ENCODE results near the gene TCHHL1.

TCHHL1 gene

DNA sequence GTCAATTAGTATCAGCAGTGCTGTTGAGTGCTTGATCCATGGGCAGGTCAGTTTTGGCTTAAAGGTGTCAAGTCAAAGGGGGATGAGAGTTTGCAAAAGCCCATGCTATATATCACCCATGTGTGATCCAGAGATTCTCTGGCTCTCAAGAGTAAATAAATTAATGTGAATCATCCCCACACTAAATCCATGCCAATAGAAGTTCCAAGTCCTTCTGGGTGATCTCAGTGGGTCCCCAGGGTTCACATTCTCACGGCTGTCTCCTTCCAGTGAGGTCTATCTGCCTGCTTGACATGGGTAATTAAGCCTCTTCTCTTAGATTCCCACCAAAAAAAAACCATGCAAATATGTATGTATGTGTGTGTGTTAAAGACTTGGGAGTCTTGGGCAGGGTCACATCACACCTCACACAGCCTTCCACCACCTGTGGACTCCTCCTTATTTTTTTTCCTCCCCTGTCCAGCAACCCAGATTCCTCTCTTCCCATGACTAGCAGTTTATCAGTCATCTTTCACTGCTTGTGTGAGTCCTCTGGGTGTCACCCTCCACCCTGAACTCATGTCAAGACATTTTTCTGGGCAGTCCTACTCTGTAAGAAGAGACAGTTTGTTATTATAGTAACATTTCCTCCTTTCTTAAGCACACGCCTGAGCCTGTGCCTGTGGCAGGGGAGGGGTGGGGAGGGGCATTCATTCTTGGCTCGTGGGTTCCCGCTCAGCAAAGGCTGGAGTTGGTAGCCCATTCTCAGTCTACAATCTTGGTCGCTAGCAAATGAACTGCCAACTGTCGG is 37.8 kb downstream of the TCHHL1 start:
- H3K36me3 ChIP-seq (ENCODE audit: insufficient read depth, low read length): no peaks in the 10 kb centered on the region
- no peak overlapping the region for H3K9ac ChIP-seq (ENCODE audit: low read depth, low read length)
- WGBS: 74% methylated on average over 6 of the region's 6 CpGs
- peaks cover 19% of the 10 kb centered on the region for H3K4me1 ChIP-seq (ENCODE audit: insufficient read depth, low read length)
- no peaks in the 10 kb centered on the region for H3K9me3 ChIP-seq (ENCODE audit: insufficient read depth, low read depth, low read length)
- H3K27me3 ChIP-seq (ENCODE audit: insufficient read depth, low read length): peaks cover 15% of the 10 kb centered on the region
- no peak overlapping the region for H3K27ac ChIP-seq (ENCODE audit: low read depth, low read length)
- no peak overlapping the region for H3K4me3 ChIP-seq (ENCODE audit: low read length)

- H3K4me3 ChIP-seq (ENCODE audit: low read length): no peak overlapping the region
- H3K27me3 ChIP-seq (ENCODE audit: insufficient read depth, low read length): peaks cover 10% of the 10 kb centered on the region
- peaks cover 28% of the 10 kb centered on the region for H3K4me1 ChIP-seq (ENCODE audit: insufficient read depth, low read length)
- no peaks in the 10 kb centered on the region for H3K9me3 ChIP-seq (ENCODE audit: insufficient read depth, low read depth, low read length)
- WGBS: 90% methylated on average over 7 of the region's 8 CpGs
- no peak overlapping the region for H3K9ac ChIP-seq (ENCODE audit: low read depth, low read length)
- no peak overlapping the region for H3K27ac ChIP-seq (ENCODE audit: low read depth, low read length)
- H3K36me3 ChIP-seq (ENCODE audit: insufficient read depth, low read length): no peaks in the 10 kb centered on the region
Observed at GRCh38 chr1:152049291-152050083, 39.4 kb downstream of the TCHHL1 start.

DNA sequence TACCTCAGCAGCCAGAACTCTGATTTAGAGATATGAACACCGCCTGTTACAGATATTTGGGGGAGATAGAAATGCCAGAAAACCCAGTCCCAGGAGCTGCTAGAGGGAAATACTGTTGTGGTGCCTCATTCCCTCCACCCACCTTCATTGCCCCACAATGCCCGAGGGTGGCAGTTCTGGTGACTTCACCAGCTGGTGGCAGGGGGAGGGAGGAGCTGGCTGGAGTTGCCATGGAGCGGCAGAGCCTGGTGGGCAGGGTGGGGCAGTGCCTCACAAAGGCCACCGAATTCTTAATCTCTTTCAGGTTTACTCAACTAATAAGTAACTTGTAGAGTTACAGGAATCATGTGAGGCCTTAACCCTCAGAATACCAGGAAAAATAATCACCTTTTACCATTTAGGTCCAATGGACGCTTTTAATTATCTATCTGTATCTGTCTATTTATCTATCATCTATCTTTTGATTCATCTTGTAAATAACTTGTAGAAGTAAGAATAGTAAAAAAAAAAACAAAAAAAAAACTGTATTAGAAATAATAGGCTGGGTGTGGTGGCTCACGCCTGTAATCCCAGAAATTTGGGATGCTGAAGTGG is 40.4 kb downstream of the TCHHL1 start:
- Histone ChIP-seq H3K4me1 (ENCODE audit: insufficient read depth, low read length) (peaks cover 35% of the 10 kb centered on the region), H3K36me3 (ENCODE audit: insufficient read depth, low read length) (no peaks in the 10 kb centered on the region), H3K9me3 (ENCODE audit: insufficient read depth, low read depth, low read length) (no peaks in the 10 kb centered on the region), H3K4me3 (ENCODE audit: low read length) (peak overlapping the region; percentile 32), H3K27ac (ENCODE audit: low read depth, low read length) (peak overlapping the region; percentile 85), H3K9ac (ENCODE audit: low read depth, low read length) (peak overlapping the region; percentile 58), H3K27me3 (ENCODE audit: insufficient read depth, low read length) (0 out of 2 replicates have a peak, but pooled peaks cover 8% of the 10 kb centered on the region)
- 31% methylated on average over 5 of the region's 6 CpGs for WGBS

DNA sequence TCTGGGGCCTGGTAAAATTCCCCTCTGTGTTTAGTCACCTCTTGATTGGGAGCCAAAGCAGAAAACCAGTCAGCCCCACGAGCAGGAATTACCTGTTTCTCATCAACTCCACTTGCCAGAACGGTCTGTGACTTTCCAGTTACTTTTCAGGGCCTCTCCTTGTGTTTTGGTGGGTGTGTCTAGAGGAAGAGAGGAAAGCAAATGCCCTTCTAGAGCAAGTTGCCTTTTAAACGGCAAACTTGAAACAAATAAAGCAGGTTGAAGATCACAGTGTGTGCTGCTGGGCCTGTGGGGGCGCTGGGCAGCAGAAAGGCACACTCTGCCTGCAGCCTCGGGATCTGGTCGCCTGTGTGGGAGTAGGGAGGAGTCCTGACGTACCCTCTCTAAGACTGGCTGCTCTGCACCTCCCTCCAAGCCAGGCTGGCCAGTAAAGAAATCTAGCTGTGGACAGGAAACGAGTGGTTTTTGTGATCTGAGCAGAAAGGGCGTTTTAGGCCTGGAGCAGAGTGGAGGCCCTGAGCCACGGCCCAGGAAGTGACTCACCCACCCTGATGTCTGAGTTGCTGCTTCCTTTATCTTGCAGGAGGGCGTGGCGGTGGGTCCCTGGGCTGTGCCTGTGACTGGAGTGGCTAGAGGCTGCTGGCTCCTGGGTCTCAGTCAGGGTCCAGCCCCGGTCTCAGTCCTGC is 41.0 kb downstream of the TCHHL1 start:
- Histone ChIP-seq H3K36me3 (ENCODE audit: insufficient read depth, low read length) (no peaks in the 10 kb centered on the region), H3K9ac (ENCODE audit: low read depth, low read length) (peak overlapping the region; percentile 58), H3K9me3 (ENCODE audit: insufficient read depth, low read depth, low read length) (no peaks in the 10 kb centered on the region), H3K4me3 (ENCODE audit: low read length) (peak overlapping the region; percentile 32), H3K4me1 (ENCODE audit: insufficient read depth, low read length) (peaks cover 38% of the 10 kb centered on the region), H3K27me3 (ENCODE audit: insufficient read depth, low read length) (0 out of 2 replicates have a peak, but pooled peaks cover 2% of the 10 kb centered on the region), H3K27ac (ENCODE audit: low read depth, low read length) (peak overlapping the region; percentile 85)
- WGBS: 9% methylated on average over 13 of the region's 13 CpGs

- H3K4me1 ChIP-seq (ENCODE audit: insufficient read depth, low read length): peaks cover 38% of the 10 kb centered on the region
- peaks cover 2% of the 10 kb centered on the region for H3K27me3 ChIP-seq (ENCODE audit: insufficient read depth, low read length)
- WGBS: 60% methylated on average over 5 of the region's 5 CpGs
- no peaks in the 10 kb centered on the region for H3K36me3 ChIP-seq (ENCODE audit: insufficient read depth, low read length)
- H3K9ac ChIP-seq (ENCODE audit: low read depth, low read length): peak overlapping the region; percentile 58; the same call in 1 of the 2 replicates
- peak overlapping the region; percentile 85 for H3K27ac ChIP-seq (ENCODE audit: low read depth, low read length)
- peak overlapping the region; percentile 32; the same call in 1 of the 2 replicates for H3K4me3 ChIP-seq (ENCODE audit: low read length)
- no peaks in the 10 kb centered on the region for H3K9me3 ChIP-seq (ENCODE audit: insufficient read depth, low read depth, low read length)
Observed at GRCh38 chr1:152047413-152047729, 41.5 kb downstream of the TCHHL1 start.

- H3K9ac ChIP-seq (ENCODE audit: low read depth, low read length): no peak overlapping the region
- H3K4me1 ChIP-seq (ENCODE audit: insufficient read depth, low read length): peaks cover 37% of the 10 kb centered on the region
- no peaks in the 10 kb centered on the region for H3K36me3 ChIP-seq (ENCODE audit: insufficient read depth, low read length)
- WGBS: 50% methylated on average over 2 of the region's 3 CpGs
- peak overlapping the region; percentile 3; the same call in 1 of the 2 replicates for H3K27ac ChIP-seq (ENCODE audit: low read depth, low read length)
- no peak overlapping the region for H3K4me3 ChIP-seq (ENCODE audit: low read length)
- no peaks in the 10 kb centered on the region for H3K9me3 ChIP-seq (ENCODE audit: insufficient read depth, low read depth, low read length)
- peaks cover 27% of the 10 kb centered on the region for H3K27me3 ChIP-seq (ENCODE audit: insufficient read depth, low read length)
Observed at GRCh38 chr1:152044386-152044785, 44.5 kb downstream of the TCHHL1 start.

DNA sequence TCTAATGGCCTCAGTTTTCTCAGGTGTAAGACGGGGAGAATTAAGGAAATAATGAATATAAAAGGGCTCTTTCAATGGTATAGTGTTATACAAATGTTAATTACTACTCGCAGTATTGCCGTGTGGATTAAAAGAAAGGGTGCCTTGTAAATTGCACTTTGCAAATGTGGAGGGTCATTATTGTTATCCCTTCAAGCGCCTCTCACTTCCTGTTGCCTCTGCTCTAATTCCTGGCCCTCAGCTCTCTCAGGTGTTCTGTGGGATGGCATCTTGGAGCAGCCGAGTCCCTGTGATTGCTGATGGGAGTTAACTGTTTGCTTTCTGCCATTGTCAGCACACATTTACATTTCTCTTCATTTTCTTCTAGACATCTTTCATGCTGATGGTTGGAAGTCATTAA is 45.0 kb downstream of the TCHHL1 start:
- Histone ChIP-seq H3K27me3 (ENCODE audit: insufficient read depth, low read length) (peaks cover 27% of the 10 kb centered on the region), H3K4me3 (ENCODE audit: low read length) (no peak overlapping the region; the same call in 1 of the 2 replicates), H3K36me3 (ENCODE audit: insufficient read depth, low read length) (no peaks in the 10 kb centered on the region), H3K9me3 (ENCODE audit: insufficient read depth, low read depth, low read length) (no peaks in the 10 kb centered on the region), H3K4me1 (ENCODE audit: insufficient read depth, low read length) (peaks cover 35% of the 10 kb centered on the region), H3K27ac (ENCODE audit: low read depth, low read length) (peak overlapping the region; percentile 40; the same call in 1 of the 2 replicates), H3K9ac (ENCODE audit: low read depth, low read length) (no peak overlapping the region)
- 17% methylated on average over 4 of the region's 5 CpGs for WGBS

GRCh38 chr1:152042030-152042429 is 46.8 kb downstream of the TCHHL1 start:
- Histone ChIP-seq H3K9me3 (ENCODE audit: insufficient read depth, low read depth, low read length) (no peaks in the 10 kb centered on the region), H3K4me1 (ENCODE audit: insufficient read depth, low read length) (peaks cover 23% of the 10 kb centered on the region), H3K27me3 (ENCODE audit: insufficient read depth, low read length) (peaks cover 31% of the 10 kb centered on the region), H3K36me3 (ENCODE audit: insufficient read depth, low read length) (no peaks in the 10 kb centered on the region), H3K9ac (ENCODE audit: low read depth, low read length) (no peak overlapping the region), H3K4me3 (ENCODE audit: low read length) (no peak overlapping the region), H3K27ac (ENCODE audit: low read depth, low read length) (no peak overlapping the region)
- WGBS: 87% methylated on average over 1 of the region's 1 CpG

- no peak overlapping the region for H3K9ac ChIP-seq (ENCODE audit: low read depth, low read length)
- H3K9me3 ChIP-seq (ENCODE audit: insufficient read depth, low read depth, low read length): no peaks in the 10 kb centered on the region
- H3K4me1 ChIP-seq (ENCODE audit: insufficient read depth, low read length): peaks cover 26% of the 10 kb centered on the region
- no peak overlapping the region for H3K4me3 ChIP-seq (ENCODE audit: low read length)
- no peak overlapping the region for H3K27ac ChIP-seq (ENCODE audit: low read depth, low read length)
- H3K27me3 ChIP-seq (ENCODE audit: insufficient read depth, low read length): peaks cover 31% of the 10 kb centered on the region
- no peaks in the 10 kb centered on the region for H3K36me3 ChIP-seq (ENCODE audit: insufficient read depth, low read length)
- WGBS: 83% methylated on average over 1 of the region's 1 CpG
Observed at GRCh38 chr1:152039886-152040285, 49.0 kb downstream of the TCHHL1 start.

- Histone ChIP-seq H3K27ac (ENCODE audit: low read depth, low read length) (no peak overlapping the region), H3K9ac (ENCODE audit: low read depth, low read length) (no peak overlapping the region), H3K4me3 (ENCODE audit: low read length) (no peak overlapping the region), H3K9me3 (ENCODE audit: insufficient read depth, low read depth, low read length) (no peaks in the 10 kb centered on the region), H3K27me3 (ENCODE audit: insufficient read depth, low read length) (peaks cover 31% of the 10 kb centered on the region), H3K4me1 (ENCODE audit: insufficient read depth, low read length) (peaks cover 25% of the 10 kb centered on the region), H3K36me3 (ENCODE audit: insufficient read depth, low read length) (no peaks in the 10 kb centered on the region)
- 93% methylated on average over 1 of the region's 1 CpG for WGBS
Observed at GRCh38 chr1:152039461-152039860, 49.4 kb downstream of the TCHHL1 start.
